Gastrocnemius medialis (tissue), 4 donors: ENCODE data around the gene ASTN1.

Source experiments
- POLR2A ChIP-seq, 2 donors: fragments of 450-650 bp; IDR thresholded peaks; one replicate each; pipeline ENCODE4 v1.6.1; 2017; ENCODE audit warnings: antibody characterized with exemption in 2 of 2, mild to moderate bottlenecking in 2 of 2, moderate library complexity in 2 of 2
- TF ChIP-seq, protein P1 (sequence below), 5 experiments: fragments of 450-650 bp in 3 of 5; fragments of 200-600 bp in 2 of 5; sonication (generic) in 2 of 5; IDR thresholded peaks in 4 of 5; conservative IDR thresholded peaks in 1 of 5; 1 replicate in 4 of 5; 2 replicates in 1 of 5; pipeline ENCODE4 v1.5.1; 2016 to 2019; ENCODE audit warnings: antibody characterized with exemption in 5 of 5, mild to moderate bottlenecking in 3 of 5, moderate library complexity in 3 of 5

DNA sequence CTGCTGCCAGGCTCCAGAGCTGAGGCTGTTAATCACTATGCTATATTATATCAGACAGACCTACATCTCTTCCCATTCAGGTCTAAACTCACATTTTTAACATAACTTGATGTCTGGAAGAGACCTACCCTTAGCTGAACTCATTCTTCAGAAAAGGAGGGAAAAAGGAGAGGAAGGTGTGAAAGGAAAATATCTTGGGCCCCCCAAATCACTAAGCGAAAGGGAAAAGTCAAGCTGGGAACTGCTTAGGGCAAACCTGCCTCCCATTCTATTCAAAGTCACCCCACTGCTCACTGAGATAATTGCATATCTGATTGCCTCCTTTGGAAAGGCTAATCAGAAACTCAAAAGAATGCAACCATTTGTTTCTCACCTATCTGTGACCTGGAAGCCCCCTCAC, 222.2 kb downstream of the ASTN1 start:
- TF ChIP-seq, protein P1, sequence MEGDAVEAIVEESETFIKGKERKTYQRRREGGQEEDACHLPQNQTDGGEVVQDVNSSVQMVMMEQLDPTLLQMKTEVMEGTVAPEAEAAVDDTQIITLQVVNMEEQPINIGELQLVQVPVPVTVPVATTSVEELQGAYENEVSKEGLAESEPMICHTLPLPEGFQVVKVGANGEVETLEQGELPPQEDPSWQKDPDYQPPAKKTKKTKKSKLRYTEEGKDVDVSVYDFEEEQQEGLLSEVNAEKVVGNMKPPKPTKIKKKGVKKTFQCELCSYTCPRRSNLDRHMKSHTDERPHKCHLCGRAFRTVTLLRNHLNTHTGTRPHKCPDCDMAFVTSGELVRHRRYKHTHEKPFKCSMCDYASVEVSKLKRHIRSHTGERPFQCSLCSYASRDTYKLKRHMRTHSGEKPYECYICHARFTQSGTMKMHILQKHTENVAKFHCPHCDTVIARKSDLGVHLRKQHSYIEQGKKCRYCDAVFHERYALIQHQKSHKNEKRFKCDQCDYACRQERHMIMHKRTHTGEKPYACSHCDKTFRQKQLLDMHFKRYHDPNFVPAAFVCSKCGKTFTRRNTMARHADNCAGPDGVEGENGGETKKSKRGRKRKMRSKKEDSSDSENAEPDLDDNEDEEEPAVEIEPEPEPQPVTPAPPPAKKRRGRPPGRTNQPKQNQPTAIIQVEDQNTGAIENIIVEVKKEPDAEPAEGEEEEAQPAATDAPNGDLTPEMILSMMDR (IDR thresholded peaks at IDR 0.05 in 4 of 5, conservative IDR thresholded peaks at IDR 0.05 in 1 of 5), result no peak
- TF ChIP-seq POLR2A (IDR thresholded peaks at IDR 0.05), result no peak
